ENCODE data around the gene FOXD2. TPM values are rescaled to one million over a fixed set of nuclear protein-coding genes. Genes with fewer than 3 reads are reported as not detected.
A peak's percentile ranks its signal among the peaks of the same experiment; 100 is the strongest.

Gene FOXD2
- total RNA-seq, 4 donors from 2014 or later: 0.34 to 0.39 (median 0.38) TPM; not detected in 1

DNA sequence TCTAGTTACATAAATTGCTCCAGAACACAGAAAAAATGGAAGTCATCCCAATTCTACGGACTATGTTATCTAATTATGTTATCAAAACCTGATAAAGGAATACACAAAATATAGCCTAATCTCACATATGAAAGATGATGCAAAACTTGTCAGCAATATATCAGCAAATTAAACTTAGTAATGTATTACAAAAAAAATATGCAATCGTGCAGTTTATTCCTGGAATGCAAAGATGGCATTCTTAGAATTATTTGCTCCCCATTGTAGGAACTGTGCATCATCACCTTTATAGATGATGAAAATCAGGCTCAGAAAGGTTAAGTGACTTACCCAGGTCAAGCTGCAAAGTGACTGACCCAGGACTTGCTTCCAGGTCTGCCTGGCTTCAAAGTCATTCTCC lies 14.0 kb upstream of the FOXD2 start:
- Histone ChIP-seq H3K27me3 (peaks cover 19% of the 10 kb centered on the region), H3K4me3 (no peak overlapping the region), H3K36me3 (no peaks in the 10 kb centered on the region), H3K27ac (no peak overlapping the region), H3K4me1 (no peaks in the 10 kb centered on the region), H3K9me3 (no peaks in the 10 kb centered on the region)
- DNase-seq (ENCODE audit: low spot score in 2 of 2): no peak
- TF ChIP-seq POLR2A (IDR thresholded peaks at IDR 0.05) (no peak), EP300 (IDR thresholded peaks at IDR 0.05) (no peak), POLR2AphosphoS5 (IDR thresholded peaks at IDR 0.05) (no peak)
- TF ChIP-seq, protein P1, sequence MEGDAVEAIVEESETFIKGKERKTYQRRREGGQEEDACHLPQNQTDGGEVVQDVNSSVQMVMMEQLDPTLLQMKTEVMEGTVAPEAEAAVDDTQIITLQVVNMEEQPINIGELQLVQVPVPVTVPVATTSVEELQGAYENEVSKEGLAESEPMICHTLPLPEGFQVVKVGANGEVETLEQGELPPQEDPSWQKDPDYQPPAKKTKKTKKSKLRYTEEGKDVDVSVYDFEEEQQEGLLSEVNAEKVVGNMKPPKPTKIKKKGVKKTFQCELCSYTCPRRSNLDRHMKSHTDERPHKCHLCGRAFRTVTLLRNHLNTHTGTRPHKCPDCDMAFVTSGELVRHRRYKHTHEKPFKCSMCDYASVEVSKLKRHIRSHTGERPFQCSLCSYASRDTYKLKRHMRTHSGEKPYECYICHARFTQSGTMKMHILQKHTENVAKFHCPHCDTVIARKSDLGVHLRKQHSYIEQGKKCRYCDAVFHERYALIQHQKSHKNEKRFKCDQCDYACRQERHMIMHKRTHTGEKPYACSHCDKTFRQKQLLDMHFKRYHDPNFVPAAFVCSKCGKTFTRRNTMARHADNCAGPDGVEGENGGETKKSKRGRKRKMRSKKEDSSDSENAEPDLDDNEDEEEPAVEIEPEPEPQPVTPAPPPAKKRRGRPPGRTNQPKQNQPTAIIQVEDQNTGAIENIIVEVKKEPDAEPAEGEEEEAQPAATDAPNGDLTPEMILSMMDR (IDR thresholded peaks at IDR 0.05): no peak
- WGBS: 45% methylated on average over 2 of the region's 2 CpGs

DNA sequence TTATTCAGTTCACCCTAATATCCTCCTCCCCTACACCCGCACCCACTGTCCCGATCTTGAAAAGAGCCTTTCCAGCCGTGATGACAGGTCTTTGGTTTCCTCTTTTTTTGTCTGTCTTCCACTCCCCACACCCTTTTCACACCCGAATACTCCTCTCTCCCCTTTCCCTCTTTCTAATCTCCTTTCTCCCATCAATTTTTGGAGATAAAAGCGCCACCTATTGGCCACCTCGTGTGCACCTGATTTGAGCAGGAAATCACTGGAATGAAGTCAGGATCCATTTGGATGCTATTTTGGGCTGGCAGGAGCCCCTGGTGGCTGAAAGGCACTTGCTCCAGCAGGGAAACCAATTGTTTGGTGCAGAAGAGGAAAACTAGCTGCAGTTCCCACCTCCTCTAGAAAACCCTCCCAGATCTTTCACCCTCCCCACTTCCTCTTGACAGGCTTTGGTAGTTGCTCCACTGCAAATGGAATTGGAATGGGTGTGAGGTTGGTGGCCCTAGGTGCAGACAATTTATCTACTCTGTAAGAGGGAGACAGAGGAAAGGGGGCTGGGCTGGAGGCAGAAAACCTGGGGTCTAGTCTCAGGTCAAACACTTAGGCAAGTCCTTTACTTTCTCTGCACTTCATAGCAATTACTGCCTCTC lies 13.4 kb upstream of the FOXD2 start:
- Histone ChIP-seq H3K9me3 (no peaks in the 10 kb centered on the region), H3K27me3 (peaks cover 14% of the 10 kb centered on the region), H3K36me3 (no peaks in the 10 kb centered on the region), H3K4me1 (no peaks in the 10 kb centered on the region), H3K27ac (no peak overlapping the region), H3K4me3 (no peak overlapping the region)
- TF ChIP-seq POLR2A (IDR thresholded peaks at IDR 0.05): no peak
- TF ChIP-seq, protein P1 (IDR thresholded peaks at IDR 0.05): peak; percentile 40 to 78
- WGBS: 5% methylated on average over 6 of the region's 6 CpGs
- DNase-seq (ENCODE audit: low spot score in 2 of 2): no peak

DNA sequence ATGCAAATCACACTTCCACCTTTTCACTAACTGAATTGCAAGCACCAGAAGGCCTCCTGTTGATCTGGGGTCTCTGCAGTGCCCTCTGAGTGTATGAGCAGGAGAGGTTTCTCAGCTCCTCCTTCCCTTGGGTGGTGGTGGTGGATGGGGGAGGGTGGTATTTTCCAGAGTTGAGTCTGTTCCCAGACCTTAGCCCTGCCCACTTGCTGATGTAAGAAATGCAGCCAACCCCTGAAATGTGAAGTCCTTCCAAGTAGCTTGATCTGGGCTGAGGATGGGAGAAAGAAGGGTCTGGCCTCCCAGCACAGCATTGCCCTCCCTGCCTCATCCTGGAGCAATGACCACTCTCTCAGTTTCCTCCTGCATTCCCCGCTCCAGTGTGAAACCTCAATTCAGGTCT lies 6.3 kb upstream of the FOXD2 start:
- WGBS: 93% methylated on average over 1 of the region's 1 CpG
- Histone ChIP-seq H3K27me3 (peaks cover 70% of the 10 kb centered on the region), H3K27ac (no peak overlapping the region), H3K9me3 (no peaks in the 10 kb centered on the region), H3K4me1 (peaks cover 44% of the 10 kb centered on the region), H3K4me3 (no peak overlapping the region), H3K36me3 (no peaks in the 10 kb centered on the region)
- TF ChIP-seq POLR2AphosphoS5 (IDR thresholded peaks at IDR 0.05) (no peak), POLR2A (IDR thresholded peaks at IDR 0.05) (no peak), EP300 (IDR thresholded peaks at IDR 0.05) (no peak)
- TF ChIP-seq, protein P1 (IDR thresholded peaks at IDR 0.05): no peak
- DNase-seq (ENCODE audit: low spot score in 2 of 2): no peak

GRCh38 chr1:47432071-47433036 lies 5.5 kb upstream of the FOXD2 start:
- no peak overlapping the region for H3K27ac ChIP-seq
- WGBS: 19% methylated on average over 21 of the region's 32 CpGs
- H3K36me3 ChIP-seq: no peaks in the 10 kb centered on the region
- H3K9me3 ChIP-seq: no peaks in the 10 kb centered on the region
- peak in 1 of 2 donors; percentile 89 for DNase-seq (ENCODE audit: low spot score in 2 of 2)
- peaks cover 78% of the 10 kb centered on the region for H3K27me3 ChIP-seq
- peak overlapping the region; percentile 33 for H3K4me3 ChIP-seq
- TF ChIP-seq, protein P1 (IDR thresholded peaks at IDR 0.05): peak; percentile 33 to 81
- TF ChIP-seq EP300 (IDR thresholded peaks at IDR 0.05): no peak
- peaks cover 52% of the 10 kb centered on the region for H3K4me1 ChIP-seq

DNA sequence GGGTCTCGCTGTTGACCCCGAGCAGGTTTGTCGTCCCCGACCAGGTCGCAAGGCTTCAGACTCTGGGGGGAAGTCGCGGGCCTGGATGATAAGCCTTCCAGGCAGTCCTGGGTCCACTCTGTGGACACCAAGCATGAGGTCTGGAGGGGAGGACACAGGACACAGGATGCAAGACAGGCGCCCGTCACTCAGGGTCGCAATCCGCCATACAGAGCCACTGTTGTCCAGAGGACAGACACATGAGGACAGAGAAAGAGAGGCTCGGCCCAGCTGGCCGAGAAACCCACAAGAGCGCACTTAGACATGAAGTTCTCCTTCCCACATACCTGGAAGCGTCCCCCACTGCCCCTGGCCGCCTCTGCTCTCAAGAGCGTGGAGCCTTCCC lies 4.8 kb upstream of the FOXD2 start:
- Histone ChIP-seq H3K36me3 (no peaks in the 10 kb centered on the region), H3K27ac (no peak overlapping the region), H3K9me3 (no peaks in the 10 kb centered on the region), H3K4me3 (peak overlapping the region; percentile 33), H3K27me3 (peaks cover 83% of the 10 kb centered on the region), H3K4me1 (peaks cover 59% of the 10 kb centered on the region)
- no peak for DNase-seq (ENCODE audit: low spot score in 2 of 2)
- 33% methylated on average over 13 of the region's 17 CpGs for WGBS
- no peak for TF ChIP-seq POLR2A (IDR thresholded peaks at IDR 0.05)
- TF ChIP-seq EP300 (IDR thresholded peaks at IDR 0.05): no peak
- no peak for TF ChIP-seq POLR2AphosphoS5 (IDR thresholded peaks at IDR 0.05)
- TF ChIP-seq, protein P1 (IDR thresholded peaks at IDR 0.05): no peak
